GM19438 (cell line): ENCODE data around the gene PCDHGA3.
"Not testable (repeated sequence)": the region's sequence is repeated elsewhere in the genome, so short reads cannot be mapped to it uniquely, and the experiment has no call there.

Experiments
- ATAC-seq: cut with Tn5 transposase; IDR thresholded peaks from one replicate; pipeline ENCODE4 v1.9.1; 2021; ENCODE audit warnings: low read depth; ENCODE audit not compliant: unreplicated experiment

Gene PCDHGA3

DNA sequence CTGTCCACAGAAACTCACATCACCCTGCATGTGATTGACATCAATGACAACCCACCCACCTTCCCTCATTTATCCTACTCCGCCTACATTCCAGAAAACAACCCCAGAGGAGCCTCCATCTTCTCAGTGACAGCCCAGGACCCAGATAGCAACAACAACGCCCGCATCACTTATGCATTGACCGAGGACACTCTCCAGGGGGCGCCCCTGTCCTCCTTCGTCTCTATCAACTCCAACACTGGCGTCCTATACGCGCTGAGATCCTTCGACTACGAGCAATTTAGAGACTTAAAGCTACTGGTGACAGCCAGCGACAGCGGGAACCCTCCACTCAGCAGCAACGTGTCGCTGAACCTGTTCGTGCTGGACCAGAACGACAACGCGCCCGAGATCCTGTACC is 1.7 kb downstream of the PCDHGA3 start:
- ATAC-seq = no peak

DNA sequence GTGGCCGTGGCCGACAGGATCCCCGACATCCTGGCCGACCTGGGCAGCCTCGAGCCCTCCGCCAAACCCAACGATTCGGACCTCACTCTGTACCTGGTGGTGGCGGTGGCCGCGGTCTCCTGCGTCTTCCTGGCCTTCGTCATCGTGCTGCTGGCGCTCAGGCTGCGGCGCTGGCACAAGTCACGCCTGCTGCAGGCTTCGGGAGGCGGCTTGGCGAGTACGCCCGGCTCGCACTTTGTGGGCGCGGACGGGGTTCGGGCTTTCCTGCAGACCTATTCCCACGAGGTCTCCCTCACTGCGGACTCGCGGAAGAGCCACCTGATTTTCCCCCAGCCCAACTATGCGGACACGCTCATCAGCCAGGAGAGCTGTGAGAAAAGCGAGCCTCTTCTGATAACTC is 2.4 kb downstream of the PCDHGA3 start:
- ATAC-seq = not testable (repeated sequence)

DNA sequence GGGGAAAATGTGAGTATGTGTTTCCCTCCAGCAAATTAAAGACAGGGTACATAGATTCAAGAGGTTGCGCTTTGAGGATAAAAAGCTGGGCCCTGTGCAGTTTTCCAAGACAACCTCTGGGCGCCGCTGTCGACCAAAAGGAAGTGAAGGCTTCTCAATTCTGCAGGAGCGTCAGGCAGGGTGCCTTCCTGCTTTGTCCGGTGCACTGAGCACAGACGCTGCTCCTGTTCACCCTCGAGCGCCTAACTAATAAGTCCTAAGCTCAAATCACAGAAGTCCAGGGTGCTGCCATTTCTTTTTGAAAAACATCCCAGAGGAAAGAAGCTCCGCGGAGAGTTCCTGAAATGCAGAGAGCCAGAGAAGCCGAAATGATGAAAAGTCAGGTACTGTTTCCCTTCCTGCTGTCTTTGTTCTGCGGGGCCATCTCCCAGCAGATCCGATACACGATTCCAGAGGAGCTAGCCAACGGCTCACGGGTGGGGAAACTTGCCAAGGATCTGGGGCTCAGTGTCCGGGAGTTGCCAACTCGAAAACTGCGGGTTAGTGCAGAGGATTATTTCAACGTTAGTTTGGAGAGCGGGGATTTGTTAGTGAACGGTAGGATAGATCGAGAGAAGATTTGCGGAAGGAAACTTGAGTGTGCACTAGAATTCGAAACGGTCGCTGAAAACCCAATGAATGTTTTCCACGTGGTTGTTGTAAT is 6.4 kb downstream of the PCDHGA3 start, which contains the start of gene PCDHGB1:
PCDHGB1 (plus strand) TSS at position 183 of the 703 bp plus-strand sequence; CDS start at position 345, 162 bp downstream.
- ATAC-seq = peak; percentile 95

DNA sequence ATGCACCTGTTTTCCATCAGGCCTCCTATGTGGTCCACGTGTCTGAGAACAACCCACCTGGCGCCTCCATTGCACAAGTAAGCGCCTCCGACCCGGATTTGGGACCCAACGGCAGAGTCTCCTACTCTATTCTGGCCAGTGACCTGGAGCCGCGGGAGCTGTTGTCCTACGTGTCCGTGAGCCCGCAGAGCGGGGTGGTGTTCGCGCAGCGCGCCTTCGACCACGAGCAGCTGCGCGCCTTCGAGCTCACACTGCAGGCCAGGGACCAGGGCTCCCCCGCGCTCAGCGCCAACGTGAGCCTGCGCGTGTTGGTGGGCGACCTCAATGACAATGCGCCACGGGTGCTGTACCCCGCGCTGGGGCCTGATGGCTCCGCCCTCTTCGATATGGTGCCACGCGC is 8.0 kb downstream of the PCDHGA3 start:
- ATAC-seq = no peak

DNA sequence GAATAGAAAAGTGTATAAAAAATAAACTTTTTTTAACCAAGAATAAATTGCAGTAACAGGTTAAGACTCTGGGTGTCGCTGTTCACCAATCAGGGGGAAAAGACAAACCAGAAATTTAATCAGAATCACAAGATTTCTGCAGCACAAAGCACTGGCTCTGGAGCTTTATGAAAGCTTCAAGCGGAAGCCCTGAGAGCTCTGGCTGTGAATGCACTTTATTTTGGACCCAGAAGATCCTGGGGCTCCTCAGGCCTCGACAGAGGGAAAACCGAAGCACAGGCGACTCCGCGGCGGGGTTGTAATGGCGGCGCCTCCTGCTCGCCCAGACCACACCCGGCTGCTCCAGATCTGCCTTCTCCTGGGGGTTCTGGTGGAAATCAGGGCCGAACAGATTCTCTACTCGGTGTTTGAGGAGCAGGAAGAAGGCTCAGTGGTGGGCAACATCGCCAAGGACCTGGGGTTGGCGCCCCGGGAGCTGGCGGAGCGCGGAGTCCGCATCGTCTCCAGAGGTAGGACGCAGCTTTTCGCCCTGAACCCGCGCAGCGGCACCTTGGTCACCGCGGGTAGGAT is 11.4 kb downstream of the PCDHGA3 start, which contains the start of gene PCDHGA4:
PCDHGA4 (plus strand) TSS at position 122 of the 570 bp plus-strand sequence; CDS start at position 209, 87 bp downstream.
- no peak for ATAC-seq

DNA sequence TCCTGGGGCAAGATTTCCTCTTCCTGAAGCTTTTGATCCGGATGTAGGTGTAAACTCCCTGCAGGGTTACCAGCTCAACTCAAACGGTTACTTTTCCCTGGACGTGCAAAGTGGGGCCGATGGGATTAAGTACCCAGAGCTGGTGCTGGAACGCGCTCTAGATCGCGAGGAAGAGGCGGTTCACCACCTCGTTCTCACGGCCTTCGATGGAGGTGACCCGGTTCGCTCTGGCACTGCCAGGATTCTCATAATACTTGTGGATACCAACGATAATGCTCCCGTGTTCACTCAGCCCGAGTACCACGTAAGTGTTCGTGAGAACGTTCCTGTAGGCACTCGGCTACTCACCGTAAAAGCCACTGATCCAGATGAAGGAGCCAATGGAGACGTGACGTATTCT is 12.0 kb downstream of the PCDHGA3 start:
- ATAC-seq = no peak

DNA sequence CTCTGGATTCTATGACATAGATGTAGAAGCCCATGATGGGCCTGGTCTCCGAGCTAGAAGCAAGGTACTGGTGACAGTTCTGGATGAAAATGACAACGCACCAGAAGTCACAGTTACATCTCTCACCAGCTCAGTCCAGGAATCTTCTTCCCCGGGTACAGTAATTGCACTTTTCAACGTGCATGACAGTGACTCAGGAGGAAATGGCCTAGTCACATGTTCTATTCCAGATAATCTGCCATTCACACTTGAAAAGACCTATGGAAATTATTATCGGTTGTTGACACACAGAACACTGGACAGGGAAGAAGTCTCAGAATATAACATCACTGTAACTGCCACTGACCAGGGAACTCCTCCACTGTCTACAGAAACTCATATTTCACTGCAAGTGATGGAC is 12.5 kb downstream of the PCDHGA3 start:
- no peak for ATAC-seq

DNA sequence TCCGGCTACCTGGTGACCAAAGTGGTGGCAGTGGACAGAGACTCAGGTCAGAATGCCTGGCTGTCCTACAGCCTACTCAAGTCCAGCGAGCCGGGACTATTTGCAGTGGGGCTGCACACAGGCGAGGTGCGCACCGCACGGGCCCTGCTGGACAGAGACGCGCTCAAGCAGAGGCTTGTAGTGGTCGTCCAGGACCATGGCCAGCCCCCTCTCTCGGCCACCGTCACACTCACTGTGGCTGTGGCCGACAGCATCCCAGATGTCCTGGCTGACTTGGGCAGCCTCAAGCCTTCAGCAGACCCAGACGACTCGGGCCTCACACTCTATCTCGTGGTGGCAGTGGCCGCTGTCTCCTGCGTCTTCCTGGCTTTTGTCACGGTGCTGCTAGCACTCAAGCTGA is 13.3 kb downstream of the PCDHGA3 start:
- ATAC-seq = no peak

DNA sequence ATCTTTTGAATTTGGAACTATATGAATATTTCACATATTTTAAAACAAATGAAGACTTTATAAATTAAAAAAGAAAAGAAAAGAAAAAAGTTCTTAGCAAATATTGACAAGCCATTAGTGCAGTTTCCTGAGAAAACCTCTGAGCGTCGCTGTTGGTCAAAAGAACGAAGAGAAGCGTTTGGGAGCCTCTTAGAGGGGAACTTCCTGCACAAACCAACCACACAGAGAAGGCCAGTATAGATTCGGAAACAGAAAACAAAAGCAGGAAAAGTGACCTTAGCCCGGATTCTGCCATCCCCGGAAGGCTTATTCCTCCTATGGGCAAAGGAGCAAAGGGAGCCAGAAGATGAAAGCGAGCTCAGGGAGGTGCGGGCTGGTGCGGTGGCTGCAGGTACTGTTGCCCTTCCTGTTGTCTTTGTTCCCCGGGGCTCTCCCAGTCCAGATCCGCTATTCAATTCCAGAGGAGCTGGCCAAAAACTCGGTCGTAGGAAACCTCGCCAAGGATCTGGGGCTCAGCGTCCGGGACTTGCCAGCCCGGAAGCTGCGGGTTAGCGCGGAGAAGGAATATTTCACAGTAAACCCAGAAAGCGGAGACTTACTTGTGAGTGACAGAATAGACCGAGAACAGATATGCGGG is 16.3 kb downstream of the PCDHGA3 start, which contains the start of gene PCDHGB2:
PCDHGB2 (plus strand) TSS at position 205 of the 637 bp plus-strand sequence; CDS start at position 347, 142 bp downstream.
- no peak for ATAC-seq

DNA sequence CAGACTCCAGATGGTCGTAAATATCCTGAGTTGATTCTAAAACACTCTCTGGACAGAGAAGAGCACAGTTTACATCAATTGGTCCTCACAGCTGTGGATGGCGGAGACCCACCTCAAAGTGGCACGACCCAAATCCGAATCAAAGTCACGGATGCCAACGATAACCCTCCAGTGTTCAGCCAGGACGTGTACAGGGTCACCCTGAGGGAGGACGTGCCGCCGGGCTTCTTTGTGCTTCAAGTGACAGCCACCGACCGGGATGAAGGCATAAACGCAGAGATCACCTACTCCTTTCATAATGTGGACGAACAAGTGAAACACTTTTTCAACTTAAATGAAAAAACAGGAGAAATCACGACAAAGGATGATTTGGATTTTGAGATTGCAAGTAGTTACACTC is 17.1 kb downstream of the PCDHGA3 start:
- no peak for ATAC-seq

DNA sequence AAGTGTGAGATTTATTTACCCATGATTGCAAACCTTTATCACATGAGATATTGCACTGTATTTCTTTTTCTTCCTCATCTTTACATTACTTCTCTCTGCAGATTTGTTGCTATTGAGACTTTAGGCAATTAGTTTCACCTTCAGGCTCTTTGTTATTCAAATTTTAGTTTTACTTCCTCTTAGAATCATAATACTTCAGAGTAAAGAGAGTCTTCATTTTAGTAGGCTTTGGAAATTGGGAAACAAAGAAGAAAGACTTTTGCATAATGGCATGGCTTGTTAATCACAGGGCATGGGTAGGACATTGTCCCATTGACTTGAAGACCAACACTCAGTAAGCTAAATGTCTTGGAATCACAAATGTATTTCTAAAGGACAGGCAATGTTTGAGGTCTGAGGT is 19.1 kb downstream of the PCDHGA3 start:
- ATAC-seq = no peak

DNA sequence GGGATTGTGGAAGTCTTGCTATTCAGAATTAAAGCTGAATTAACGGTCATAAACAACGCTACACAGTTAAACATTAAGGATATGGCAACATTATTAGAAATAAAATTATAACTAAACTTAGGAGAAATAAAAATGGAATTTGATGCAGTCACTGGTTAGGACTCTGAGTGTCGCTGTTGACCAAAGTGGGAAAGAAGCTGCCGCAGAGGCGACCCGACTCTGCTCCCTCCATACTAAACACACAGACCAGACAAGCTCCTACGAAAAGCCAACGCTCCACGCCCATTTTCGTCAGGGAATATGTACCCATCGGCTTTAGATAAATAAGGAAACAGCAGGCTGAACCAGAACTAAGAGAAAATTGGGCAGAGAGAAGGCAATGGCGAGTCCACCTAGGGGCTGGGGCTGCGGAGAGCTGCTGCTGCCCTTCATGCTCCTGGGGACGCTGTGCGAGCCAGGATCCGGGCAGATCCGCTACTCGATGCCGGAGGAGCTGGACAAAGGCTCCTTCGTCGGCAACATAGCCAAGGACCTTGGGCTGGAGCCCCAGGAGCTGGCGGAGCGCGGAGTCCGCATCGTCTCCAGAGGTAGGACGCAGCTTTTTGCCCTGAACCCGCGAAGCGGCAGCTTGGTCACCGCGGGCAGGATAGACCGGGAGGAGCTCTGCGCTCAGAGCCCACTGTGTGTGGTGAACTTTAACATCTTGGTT is 20.5 kb downstream of the PCDHGA3 start, which contains the start of gene PCDHGA5:
PCDHGA5 (plus strand) TSS at position 211 of the 709 bp plus-strand sequence; CDS start at position 380, 169 bp downstream.
- ATAC-seq = no peak

DNA sequence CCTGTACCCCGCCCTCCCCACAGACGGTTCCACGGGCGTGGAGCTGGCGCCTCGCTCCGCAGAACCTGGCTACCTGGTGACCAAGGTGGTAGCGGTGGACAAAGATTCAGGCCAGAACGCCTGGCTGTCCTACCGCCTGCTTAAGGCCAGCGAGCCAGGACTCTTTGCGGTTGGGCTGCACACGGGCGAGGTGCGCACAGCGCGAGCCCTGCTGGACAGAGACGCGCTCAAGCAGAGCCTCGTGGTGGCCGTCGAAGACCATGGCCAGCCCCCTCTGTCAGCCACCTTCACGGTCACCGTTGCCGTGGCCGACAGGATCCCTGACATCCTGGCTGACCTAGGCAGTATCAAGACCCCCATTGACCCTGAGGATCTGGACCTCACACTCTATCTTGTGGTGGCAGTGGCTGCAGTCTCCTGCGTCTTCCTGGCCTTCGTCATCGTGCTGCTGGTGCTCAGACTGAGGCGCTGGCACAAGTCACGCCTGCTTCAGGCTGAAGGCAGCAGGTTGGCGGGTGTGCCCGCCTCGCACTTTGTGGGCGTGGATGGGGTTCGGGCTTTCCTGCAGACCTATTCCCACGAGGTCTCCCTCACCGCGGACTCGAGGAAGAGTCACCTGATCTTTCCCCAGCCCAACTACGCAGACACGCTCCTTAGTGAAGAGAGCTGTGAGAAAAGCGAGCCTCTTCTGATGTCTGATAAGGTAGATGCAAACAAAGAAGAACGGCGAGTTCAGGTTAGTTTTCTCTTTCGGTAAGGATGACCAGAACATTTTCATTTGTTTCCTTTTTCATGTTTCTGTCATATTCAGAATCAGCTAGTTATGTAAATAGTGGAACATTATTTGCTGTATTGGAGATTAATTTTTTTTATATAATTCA is 22.6 kb downstream of the PCDHGA3 start:
- ATAC-seq = no peak

DNA sequence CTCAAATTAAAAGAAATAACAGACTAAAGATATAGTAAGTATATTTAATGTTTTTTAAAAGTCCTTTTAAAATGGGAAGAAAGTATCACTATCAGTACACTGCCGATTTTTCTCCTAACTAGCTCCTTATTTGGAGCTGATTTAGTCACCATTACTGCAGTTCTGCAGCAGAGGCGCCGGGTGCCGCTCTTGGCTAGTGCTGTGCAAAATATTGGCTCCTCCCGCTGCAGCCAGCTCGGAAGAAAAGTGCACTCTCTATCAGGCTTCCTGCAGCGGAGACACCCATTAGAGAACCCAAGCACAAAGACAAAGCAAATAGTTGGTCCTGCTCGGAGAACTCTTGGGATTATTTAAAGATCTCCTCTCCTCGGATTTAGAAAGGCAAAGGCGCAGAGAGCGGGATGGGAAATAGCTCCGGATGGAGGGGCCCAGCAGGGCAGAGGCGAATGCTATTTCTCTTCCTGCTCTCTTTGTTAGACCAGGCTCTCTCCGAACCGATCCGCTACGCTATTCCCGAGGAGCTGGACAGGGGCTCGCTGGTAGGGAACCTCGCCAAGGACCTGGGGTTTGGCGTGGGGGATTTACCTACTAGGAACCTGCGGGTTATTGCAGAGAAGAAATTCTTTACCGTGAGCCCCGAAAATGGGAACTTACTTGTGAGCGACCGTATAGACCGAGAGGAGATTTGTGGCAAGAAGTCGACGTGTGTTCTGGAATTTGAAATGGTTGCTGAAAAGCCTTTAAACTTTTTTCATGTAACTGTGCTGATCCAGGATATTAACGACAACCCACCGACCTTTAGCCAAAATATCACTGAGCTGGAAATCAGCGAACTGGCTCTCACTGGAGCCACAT is 26.6 kb downstream of the PCDHGA3 start, which contains the start of gene PCDHGB3:
PCDHGB3 (plus strand) TSS at position 249 of the 855 bp plus-strand sequence; CDS start at position 402, 153 bp downstream.
- ATAC-seq = peak; percentile 99

DNA sequence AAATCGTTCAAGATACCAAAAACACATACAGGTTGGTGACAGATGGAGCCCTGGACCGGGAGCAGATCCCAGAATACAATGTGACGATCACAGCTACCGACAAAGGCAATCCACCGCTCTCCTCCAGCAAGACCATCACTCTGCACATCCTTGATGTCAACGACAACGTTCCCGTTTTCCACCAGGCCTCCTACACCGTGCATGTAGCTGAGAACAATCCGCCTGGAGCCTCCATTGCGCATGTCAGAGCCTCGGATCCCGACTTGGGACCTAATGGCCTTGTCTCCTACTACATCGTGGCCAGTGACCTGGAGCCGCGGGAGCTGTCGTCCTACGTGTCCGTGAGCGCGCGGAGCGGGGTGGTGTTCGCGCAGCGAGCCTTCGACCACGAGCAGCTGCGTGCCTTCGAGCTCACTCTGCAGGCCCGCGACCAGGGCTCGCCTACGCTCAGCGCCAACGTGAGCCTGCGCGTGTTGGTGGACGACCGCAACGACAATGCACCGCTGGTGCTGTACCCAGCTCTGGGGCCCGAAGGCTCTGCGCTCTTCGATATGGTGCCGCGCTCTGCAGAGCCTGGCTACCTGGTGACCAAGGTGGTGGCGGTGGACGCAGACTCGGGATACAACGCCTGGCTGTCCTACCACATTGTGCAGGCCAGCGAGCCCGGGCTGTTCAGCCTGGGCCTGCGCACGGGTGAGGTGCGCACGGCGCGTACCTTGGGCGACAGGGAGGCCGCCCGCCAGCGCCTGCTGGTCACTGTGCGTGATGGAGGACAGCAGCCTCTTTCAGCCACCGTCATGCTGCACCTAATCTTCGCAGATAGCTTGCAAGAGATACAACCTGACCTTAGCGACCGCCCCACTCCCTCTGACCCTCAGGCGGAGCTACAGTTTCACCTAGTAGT is 28.2 kb downstream of the PCDHGA3 start:
- no peak for ATAC-seq

DNA sequence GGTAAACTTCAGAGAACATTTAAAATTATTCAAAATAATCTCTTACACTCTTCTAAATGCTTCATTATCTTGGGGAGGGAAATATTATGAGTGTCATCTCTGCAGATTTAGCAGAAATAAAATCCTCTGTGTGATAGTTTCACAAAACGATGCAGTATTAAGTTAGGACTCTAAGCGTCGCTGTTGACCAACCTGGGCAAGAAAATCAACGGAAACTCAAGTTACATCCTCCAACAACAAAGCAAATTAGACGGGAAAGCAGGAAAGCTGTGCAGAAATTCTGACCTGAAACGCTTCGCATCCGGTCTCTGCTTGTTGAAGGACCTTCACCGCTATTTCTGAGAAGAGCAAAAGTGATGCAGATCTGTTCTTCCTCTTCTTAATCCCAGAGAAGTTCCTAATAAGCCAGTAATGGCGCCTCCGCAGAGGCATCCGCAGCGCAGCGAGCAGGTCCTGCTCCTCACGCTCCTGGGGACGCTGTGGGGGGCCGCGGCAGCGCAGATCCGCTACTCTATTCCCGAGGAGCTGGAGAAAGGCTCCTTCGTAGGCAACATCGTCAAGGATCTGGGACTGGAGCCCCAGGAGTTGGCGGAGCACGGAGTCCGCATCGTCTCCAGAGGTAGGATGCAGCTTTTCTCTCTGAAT is 30.2 kb downstream of the PCDHGA3 start, which contains the start of gene PCDHGA6:
PCDHGA6 (plus strand) TSS at position 219 of the 645 bp plus-strand sequence; CDS start at position 412, 193 bp downstream.
- no peak for ATAC-seq

DNA sequence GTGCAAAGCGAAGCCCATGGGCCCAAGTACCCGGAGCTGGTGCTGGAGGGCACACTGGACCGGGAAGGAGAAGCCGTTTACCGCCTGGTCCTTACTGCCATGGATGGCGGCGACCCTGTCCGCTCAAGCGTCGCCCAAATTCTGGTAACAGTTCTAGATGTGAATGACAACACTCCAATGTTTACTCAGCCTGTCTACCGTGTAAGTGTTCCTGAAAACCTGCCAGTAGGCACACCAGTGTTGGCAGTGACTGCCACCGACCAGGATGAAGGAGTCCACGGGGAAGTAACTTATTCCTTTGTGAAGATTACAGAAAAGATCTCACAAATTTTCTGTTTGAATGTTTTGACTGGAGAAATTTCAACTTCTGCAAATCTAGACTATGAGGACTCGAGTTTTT is 31.0 kb downstream of the PCDHGA3 start:
- no peak for ATAC-seq
